Measurements from ENCODE around the gene ISLR2. TPM values are rescaled to one million over a fixed set of nuclear protein-coding genes. Genes with fewer than 3 reads are reported as not detected.
"Not testable (repeated sequence)": the region's sequence is repeated elsewhere in the genome, so short reads cannot be mapped to it uniquely, and the experiment has no call there.

The ISLR2 gene
- total RNA-seq, 1 experiment from 2014 or later = not detected

DNA sequence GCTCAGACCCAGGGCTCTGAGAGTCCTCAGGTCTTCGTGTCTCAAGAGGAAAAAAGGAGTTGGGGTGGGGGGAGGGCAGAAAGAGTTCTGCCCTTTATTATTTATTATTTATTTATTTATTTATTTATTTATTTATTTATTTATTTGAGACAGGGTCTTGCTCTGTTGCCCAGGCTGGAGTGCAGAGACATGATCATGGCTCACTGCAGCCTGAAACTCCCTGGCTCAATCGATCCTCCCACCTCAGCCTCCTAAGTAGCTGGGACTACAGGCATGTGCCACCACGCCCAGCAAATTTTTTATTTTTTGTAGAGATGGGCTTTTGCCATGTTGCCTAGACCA is 31.8 kb downstream of the ISLR2 start:
- DNase-seq; H3K27ac Mint-ChIP-seq (ENCODE audit: unreplicated experiment); intact Hi-C loops (cut with micrococcal nuclease; ENCODE audit: unreplicated experiment); H3K36me3 ChIP-seq (ENCODE audit: control insufficient read depth, insufficient read depth, low read length); POLR2A ChIA-PET; H3K9me3 ChIP-seq; H3K4me3 ChIP-seq (ENCODE audit: low read depth, low read length); H3K4me1 ChIP-seq; H3K9me3 Mint-ChIP-seq (ENCODE audit: unreplicated experiment); H3K36me3 Mint-ChIP-seq (ENCODE audit: insufficient read depth, unreplicated experiment); H3K4me3 Mint-ChIP-seq (ENCODE audit: unreplicated experiment); H3K4me1 Mint-ChIP-seq (ENCODE audit: low read depth, unreplicated experiment); CTCF ChIA-PET; BruUV-seq (replicated peaks); H3K27me3 ChIP-seq (replicated peaks; ENCODE audit: control insufficient read depth, insufficient read depth, low read length): not testable (repeated sequence)
- H3K27me3 Mint-ChIP-seq (ENCODE audit: insufficient read depth, unreplicated experiment) = peaks cover 14% of the 10 kb centered on the region

DNA sequence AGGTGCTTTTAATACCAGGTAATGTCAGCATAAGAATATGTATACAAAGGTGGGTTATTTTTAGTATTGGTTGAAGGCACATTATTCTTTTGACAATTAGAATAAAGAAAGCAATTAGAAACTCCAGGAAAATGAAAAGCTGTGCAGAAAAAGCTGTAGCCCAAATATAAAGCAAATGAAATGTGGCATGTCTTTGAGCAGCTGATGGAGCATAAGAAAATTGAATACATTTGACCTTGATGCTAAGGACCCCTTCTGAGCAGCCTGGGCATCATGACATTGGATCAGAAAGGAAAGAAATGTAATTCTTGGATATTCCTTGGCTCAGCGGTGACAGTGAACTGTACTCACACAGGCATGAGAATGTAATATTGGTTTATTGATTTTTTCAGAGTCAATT is 35.1 kb downstream of the ISLR2 start:
- POLR2A ChIA-PET = no interaction called here
- Mint-ChIP-seq H3K36me3 (ENCODE audit: insufficient read depth, unreplicated experiment) (no peaks in the 10 kb centered on the region), H3K4me3 (ENCODE audit: unreplicated experiment) (no peak overlapping the region), H3K27me3 (ENCODE audit: insufficient read depth, unreplicated experiment) (peaks cover 9% of the 10 kb centered on the region), H3K4me1 (ENCODE audit: low read depth, unreplicated experiment) (no peaks in the 10 kb centered on the region), H3K27ac (ENCODE audit: unreplicated experiment) (no peak overlapping the region), H3K9me3 (ENCODE audit: unreplicated experiment) (no peaks in the 10 kb centered on the region)
- H3K4me1 ChIP-seq = no peaks in the 10 kb centered on the region
- CTCF ChIA-PET = interaction anchor here (1.5 kb wide), 1 partner anchor 452 kb away, joined by 7 read pairs; no protein-coding TSS in a partner anchor
- DNase-seq = no peak
- H3K36me3 ChIP-seq (ENCODE audit: control insufficient read depth, insufficient read depth, low read length) = no peaks in the 10 kb centered on the region
- no peaks in the 10 kb centered on the region for H3K27me3 ChIP-seq (replicated peaks; ENCODE audit: control insufficient read depth, insufficient read depth, low read length)
- no peak overlapping the region for H3K4me3 ChIP-seq (ENCODE audit: low read depth, low read length)
- BruUV-seq (replicated peaks) = no TSS peak
- TF ChIP-seq, protein P1, sequence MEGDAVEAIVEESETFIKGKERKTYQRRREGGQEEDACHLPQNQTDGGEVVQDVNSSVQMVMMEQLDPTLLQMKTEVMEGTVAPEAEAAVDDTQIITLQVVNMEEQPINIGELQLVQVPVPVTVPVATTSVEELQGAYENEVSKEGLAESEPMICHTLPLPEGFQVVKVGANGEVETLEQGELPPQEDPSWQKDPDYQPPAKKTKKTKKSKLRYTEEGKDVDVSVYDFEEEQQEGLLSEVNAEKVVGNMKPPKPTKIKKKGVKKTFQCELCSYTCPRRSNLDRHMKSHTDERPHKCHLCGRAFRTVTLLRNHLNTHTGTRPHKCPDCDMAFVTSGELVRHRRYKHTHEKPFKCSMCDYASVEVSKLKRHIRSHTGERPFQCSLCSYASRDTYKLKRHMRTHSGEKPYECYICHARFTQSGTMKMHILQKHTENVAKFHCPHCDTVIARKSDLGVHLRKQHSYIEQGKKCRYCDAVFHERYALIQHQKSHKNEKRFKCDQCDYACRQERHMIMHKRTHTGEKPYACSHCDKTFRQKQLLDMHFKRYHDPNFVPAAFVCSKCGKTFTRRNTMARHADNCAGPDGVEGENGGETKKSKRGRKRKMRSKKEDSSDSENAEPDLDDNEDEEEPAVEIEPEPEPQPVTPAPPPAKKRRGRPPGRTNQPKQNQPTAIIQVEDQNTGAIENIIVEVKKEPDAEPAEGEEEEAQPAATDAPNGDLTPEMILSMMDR (IDR thresholded peaks at IDR 0.05; ENCODE audit: insufficient read depth in 1 of 2, low read depth in 1 of 2, low read length in 1 of 2, severe bottlenecking in 1 of 2, unreplicated experiment in 1 of 2) = no peak
- intact Hi-C loops (cut with micrococcal nuclease; ENCODE audit: unreplicated experiment) = no loop called here
- H3K9me3 ChIP-seq = no peaks in the 10 kb centered on the region

DNA sequence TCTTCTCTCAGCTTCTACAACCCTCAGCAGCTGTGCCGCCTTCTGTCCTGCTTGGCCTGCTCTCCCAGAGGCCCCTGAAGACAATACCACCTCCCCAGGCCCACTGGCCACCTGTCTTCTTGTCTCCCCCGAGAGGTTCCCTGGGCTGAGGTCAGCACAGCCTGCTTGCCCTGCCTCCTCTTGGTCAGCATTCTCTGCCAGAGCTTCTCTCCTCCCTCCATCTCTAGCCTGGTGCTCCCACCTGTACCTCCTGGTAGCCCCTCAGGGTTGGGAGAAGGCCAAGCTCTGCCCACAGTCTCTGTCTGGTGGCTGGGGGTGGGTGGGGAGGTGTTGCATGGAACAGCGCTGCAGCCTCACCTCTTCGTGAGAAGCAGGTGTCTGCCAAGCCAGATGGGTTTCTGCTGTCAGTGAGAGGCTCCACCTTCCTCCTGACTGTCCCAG is 37.5 kb downstream of the ISLR2 start:
- ChIA-PET POLR2A (no interaction called here), CTCF (no interaction called here)
- Mint-ChIP-seq H3K9me3 (ENCODE audit: unreplicated experiment) (no peaks in the 10 kb centered on the region), H3K4me3 (ENCODE audit: unreplicated experiment) (no peak overlapping the region), H3K4me1 (ENCODE audit: low read depth, unreplicated experiment) (no peaks in the 10 kb centered on the region), H3K27ac (ENCODE audit: unreplicated experiment) (no peak overlapping the region), H3K27me3 (ENCODE audit: insufficient read depth, unreplicated experiment) (peaks cover 9% of the 10 kb centered on the region), H3K36me3 (ENCODE audit: insufficient read depth, unreplicated experiment) (no peaks in the 10 kb centered on the region)
- no peaks in the 10 kb centered on the region for H3K36me3 ChIP-seq (ENCODE audit: control insufficient read depth, insufficient read depth, low read length)
- no peak overlapping the region for H3K4me3 ChIP-seq (ENCODE audit: low read depth, low read length)
- H3K4me1 ChIP-seq = no peaks in the 10 kb centered on the region
- TF ChIP-seq, protein P1 (IDR thresholded peaks at IDR 0.05; ENCODE audit: insufficient read depth in 1 of 2, low read depth in 1 of 2, low read length in 1 of 2, severe bottlenecking in 1 of 2, unreplicated experiment in 1 of 2) = no peak
- intact Hi-C loops (cut with micrococcal nuclease; ENCODE audit: unreplicated experiment) = no loop called here
- no TSS peak for BruUV-seq (replicated peaks)
- no peaks in the 10 kb centered on the region for H3K9me3 ChIP-seq
- H3K27me3 ChIP-seq (replicated peaks; ENCODE audit: control insufficient read depth, insufficient read depth, low read length) = no peaks in the 10 kb centered on the region
- no peak for DNase-seq

DNA sequence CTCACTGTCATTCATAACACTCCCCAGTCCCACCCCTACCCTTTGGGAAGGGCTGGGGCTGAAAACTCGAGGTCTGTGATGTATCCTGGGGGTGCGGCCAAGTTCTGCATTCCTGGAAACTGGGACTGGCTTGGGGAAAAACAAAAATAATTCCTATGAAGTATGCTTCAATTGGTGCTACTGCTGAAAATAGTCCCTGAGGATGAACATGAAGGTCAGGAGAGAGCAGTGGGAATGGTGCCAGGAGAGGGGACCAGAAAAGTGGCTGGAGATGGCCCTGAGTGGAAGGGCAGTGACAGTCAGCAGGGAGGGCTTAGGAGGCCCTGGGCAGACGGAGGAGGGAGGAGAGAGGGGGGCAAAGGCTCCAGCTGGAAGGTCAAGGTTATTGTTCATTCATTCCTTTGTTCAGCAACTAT is 38.3 kb downstream of the ISLR2 start:
- Mint-ChIP-seq H3K4me1 (ENCODE audit: low read depth, unreplicated experiment) (no peaks in the 10 kb centered on the region), H3K36me3 (ENCODE audit: insufficient read depth, unreplicated experiment) (no peaks in the 10 kb centered on the region), H3K9me3 (ENCODE audit: unreplicated experiment) (no peaks in the 10 kb centered on the region), H3K27me3 (ENCODE audit: insufficient read depth, unreplicated experiment) (peaks cover 9% of the 10 kb centered on the region), H3K4me3 (ENCODE audit: unreplicated experiment) (no peak overlapping the region), H3K27ac (ENCODE audit: unreplicated experiment) (no peak overlapping the region)
- Histone ChIP-seq H3K4me3 (ENCODE audit: low read depth, low read length) (no peak overlapping the region), H3K27me3 (replicated peaks; ENCODE audit: control insufficient read depth, insufficient read depth, low read length) (no peaks in the 10 kb centered on the region), H3K36me3 (ENCODE audit: control insufficient read depth, insufficient read depth, low read length) (no peaks in the 10 kb centered on the region), H3K9me3 (no peaks in the 10 kb centered on the region), H3K4me1 (no peaks in the 10 kb centered on the region)
- ChIA-PET POLR2A (no interaction called here), CTCF (no interaction called here)
- BruUV-seq (replicated peaks) = no TSS peak
- no peak for DNase-seq
- TF ChIP-seq, protein P1 (IDR thresholded peaks at IDR 0.05; ENCODE audit: insufficient read depth in 1 of 2, low read depth in 1 of 2, low read length in 1 of 2, severe bottlenecking in 1 of 2, unreplicated experiment in 1 of 2) = no peak
- intact Hi-C loops (cut with micrococcal nuclease; ENCODE audit: unreplicated experiment) = no loop called here

Measured in Caco-2 (cell line).